HCT116 (cell line): ENCODE data around the gene CNTNAP5. TPM values are rescaled to one million over a fixed set of nuclear protein-coding genes. Genes with fewer than 3 reads are reported as not detected.

ENCODE experiments used
- ATAC-seq: fragments of 200-7000 bp; cut with Tn5 transposase; 2 replicates; pipeline ENCODE4 v1.9.1; 2020; ENCODE audit warnings: mild to moderate bottlenecking, moderate library complexity
- BruUV-seq: library from RNA; stranded (reverse); fragments of 400-500 nt; replicated peaks from 2 replicates; lab custom pipeline; 2021; lab: Mats Ljungman, UMichigan
- CTCF ChIA-PET: fragments of 300-600 bp; sonication (Branson Sonifier 250); formaldehyde crosslinking; loops from one replicate; lab custom pipeline; 2021; ENCODE audit warnings: antibody characterized with exemption; lab: Charles Lee
- POLR2A ChIA-PET: fragments of 300-600, 350-600 bp; sonication (Branson Sonifier 250); formaldehyde crosslinking; loops from one replicate; lab custom pipeline; 2021; ENCODE audit warnings: antibody characterized with exemption; lab: Charles Lee
- RAD21 ChIA-PET, 2 experiments: fragments of 300-600 bp; sonication (Branson Sonifier 250); formaldehyde crosslinking; loops; one replicate each; lab custom pipeline; 2023; ENCODE audit warnings: low total read pairs in 2 of 2; ENCODE audit not compliant: uncharacterized antibody in 2 of 2, unreplicated experiment in 2 of 2, low non-redundant PET in 1 of 2; lab: Charles Lee
- DNase-seq: peaks from one replicate; pipeline ENCODE4 v3.0.0-alpha.2; 2010; ENCODE audit warnings: low read depth, low spot score
- H2AFZ ChIP-seq: fragments of 200-600 bp; shearing (Covaris generic), sonication (generic); 2 replicates; pipeline ENCODE4 v1.6.1; 2017; ENCODE audit warnings: low read depth, mixed run types, mixed read lengths, antibody characterized with exemption, low read length; ENCODE audit not compliant: poor library complexity, severe bottlenecking
- H3K27ac ChIP-seq: 2 replicates; pipeline ENCODE4 v1.5.1; 2012; ENCODE audit warnings: low read depth, low read length
- H3K27me3 ChIP-seq: fragments of 200-600 bp; sonication (generic); 2 replicates; pipeline ENCODE4 v1.6.1; 2016; ENCODE audit warnings: mixed run types, low read length, mixed read lengths; ENCODE audit not compliant: insufficient read depth
- H3K36me3 ChIP-seq, 2 experiments: fragments of 200-500 bp in 1 of 2; fragments of 200-600 bp in 1 of 2; sonication (Bioruptor generic) in 1 of 2; sonication (generic) in 1 of 2; 2 replicates each; pipeline versions ENCODE4 v1.5.1 to v1.6.1; 2014 to 2016; ENCODE audit warnings: low read length in 2 of 2, inconsistent platforms in 1 of 2, mixed read lengths in 1 of 2, mixed run types in 1 of 2; ENCODE audit not compliant: insufficient read depth in 2 of 2, control insufficient read depth in 1 of 2
- H3K4me1 ChIP-seq, 2 experiments: fragments of 200-600 bp in 1 of 2; sonication (generic) in 1 of 2; 2 replicates each; pipeline versions ENCODE4 v1.5.1 to v1.6.1; 2012 to 2017; ENCODE audit warnings: low read length in 2 of 2, inconsistent platforms in 1 of 2, mild to moderate bottlenecking in 1 of 2, mixed read lengths in 1 of 2, mixed run types in 1 of 2, moderate library complexity in 1 of 2; ENCODE audit not compliant: insufficient read depth in 2 of 2, control insufficient read depth in 1 of 2
- H3K4me2 ChIP-seq: fragments of 200-600 bp; sonication (generic); 2 replicates; pipeline ENCODE4 v1.6.1; 2017; ENCODE audit warnings: mixed run types, low read length, mixed read lengths
- H3K4me3 ChIP-seq, 2 experiments: fragments of 200-600 bp in 1 of 2; sonication (generic) in 1 of 2; replicated peaks in 1 of 2; 2 replicates each; pipeline ENCODE4 v1.5.1; 2011 to 2016; ENCODE audit warnings: low read length in 2 of 2, control low read depth in 1 of 2, low read depth in 1 of 2, mild to moderate bottlenecking in 1 of 2, mixed read lengths in 1 of 2, mixed run types in 1 of 2
- H3K79me2 ChIP-seq: fragments of 200-600 bp; sonication (generic); 2 replicates; pipeline ENCODE4 v1.6.1; 2017; ENCODE audit warnings: mild to moderate bottlenecking, mixed run types, low read length, moderate library complexity, mixed read lengths; ENCODE audit not compliant: insufficient read depth
- H3K9ac ChIP-seq: fragments of 200-600 bp; sonication (generic); 2 replicates; pipeline ENCODE4 v1.6.1; 2016; ENCODE audit warnings: low read length, mixed read lengths
- H3K9me2 ChIP-seq: fragments of 200-600 bp; sonication (generic), shearing (Covaris generic); 2 replicates; pipeline ENCODE4 v1.6.1; 2017; ENCODE audit warnings: mixed run types, mild to moderate bottlenecking, moderate library complexity; ENCODE audit not compliant: insufficient read depth
- H3K9me3 ChIP-seq, 2 experiments: fragments of 200-500 bp in 1 of 2; fragments of 200-600 bp in 1 of 2; sonication (Bioruptor generic) in 1 of 2; sonication (generic) in 1 of 2; 2 replicates each; pipeline ENCODE4 v1.6.1; 2014 to 2017; ENCODE audit warnings: low read length in 2 of 2, mixed read lengths in 2 of 2, inconsistent platforms in 1 of 2, low read depth in 1 of 2, mild to moderate bottlenecking in 1 of 2, mixed run types in 1 of 2, moderate library complexity in 1 of 2; ENCODE audit not compliant: control insufficient read depth in 1 of 2, insufficient read depth in 1 of 2
- H4K20me1 ChIP-seq: fragments of 200-600 bp; sonication (generic), shearing (Covaris generic); 2 replicates; pipeline ENCODE4 v1.6.1; 2017; ENCODE audit warnings: mixed run types, mild to moderate bottlenecking, moderate library complexity; ENCODE audit not compliant: insufficient read depth
- ATF3 ChIP-seq: IDR thresholded peaks from 2 replicates; pipeline ENCODE4 v1.6.1; 2012
- CBX3 ChIP-seq: IDR thresholded peaks from 2 replicates; pipeline ENCODE4 v1.6.1; 2012; ENCODE audit warnings: low read depth
- CTCF ChIP-seq, 3 experiments: fragments of 200-600 bp in 1 of 3; sonication (generic) in 1 of 3; IDR thresholded peaks in 2 of 3; conservative IDR thresholded peaks in 1 of 3; 2 replicates each; pipeline ENCODE4 v1.5.1; 2012 to 2017; ENCODE audit warnings: low read depth in 2 of 3, low read length in 2 of 3, antibody characterized with exemption in 1 of 3, borderline replicate concordance in 1 of 3, control low read depth in 1 of 3, mild to moderate bottlenecking in 1 of 3, mixed read lengths in 1 of 3, mixed run types in 1 of 3, moderate library complexity in 1 of 3; ENCODE audit not compliant: insufficient read depth in 1 of 3
- ELF1 ChIP-seq: IDR thresholded peaks from 2 replicates; pipeline ENCODE4 v1.6.1; 2012; ENCODE audit warnings: low read depth, borderline replicate concordance
- EZH2 ChIP-seq: fragments of 200-600 bp; sonication (generic); IDR thresholded peaks from 2 replicates; pipeline ENCODE4 v1.6.1; 2017; ENCODE audit warnings: antibody characterized with exemption, mixed run types
- EZH2phosphoT487 ChIP-seq: fragments of 200-600 bp; IDR thresholded peaks from 2 replicates; pipeline ENCODE4 v1.6.1; 2018; ENCODE audit warnings: antibody characterized with exemption, borderline replicate concordance
- FOSL1 ChIP-seq: IDR thresholded peaks from 2 replicates; pipeline ENCODE4 v1.6.1; 2012; ENCODE audit warnings: low read depth
- SP1 ChIP-seq: IDR thresholded peaks from 2 replicates; pipeline ENCODE4 v1.6.1; 2012; ENCODE audit warnings: low read depth
- SRF ChIP-seq: IDR thresholded peaks from 2 replicates; pipeline ENCODE4 v1.6.1; 2012; ENCODE audit warnings: low read depth
- ZNF274 ChIP-seq: fragments of 200-500 bp; sonication (Bioruptor generic); IDR thresholded peaks from 2 replicates; pipeline ENCODE4 v1.6.1; 2014; ENCODE audit warnings: mild to moderate bottlenecking, low read depth, low read length, inconsistent platforms
- intact Hi-C: fragments of 100-400 bp; cut with micrococcal nuclease; formaldehyde crosslinking; loops from 2 replicates; pipeline ENCODE4 v1.10.0; 2022
- total RNA-seq: library from RNA; stranded (reverse); gene quantifications from one replicate; pipeline ENCODE4 v1.2.1, GENCODE V29; 2021; ENCODE audit not compliant: unreplicated experiment
- TF ChIP-seq, protein P1 (sequence below): IDR thresholded peaks from 2 replicates; pipeline ENCODE4 v1.6.1; 2011; ENCODE audit warnings: mild to moderate bottlenecking, low read length, moderate library complexity; ENCODE audit not compliant: insufficient replicate concordance; ENCODE audit errors: extremely low read depth
- TF ChIP-seq, protein P2 (sequence below): IDR thresholded peaks from 2 replicates; pipeline ENCODE4 v1.6.1; 2012
- TF ChIP-seq, protein P3 (sequence below): IDR thresholded peaks from 2 replicates; pipeline ENCODE4 v1.6.1; 2012; ENCODE audit warnings: low read depth

Gene CNTNAP5
- total RNA-seq, 1 experiment from 2014 or later: not detected

DNA sequence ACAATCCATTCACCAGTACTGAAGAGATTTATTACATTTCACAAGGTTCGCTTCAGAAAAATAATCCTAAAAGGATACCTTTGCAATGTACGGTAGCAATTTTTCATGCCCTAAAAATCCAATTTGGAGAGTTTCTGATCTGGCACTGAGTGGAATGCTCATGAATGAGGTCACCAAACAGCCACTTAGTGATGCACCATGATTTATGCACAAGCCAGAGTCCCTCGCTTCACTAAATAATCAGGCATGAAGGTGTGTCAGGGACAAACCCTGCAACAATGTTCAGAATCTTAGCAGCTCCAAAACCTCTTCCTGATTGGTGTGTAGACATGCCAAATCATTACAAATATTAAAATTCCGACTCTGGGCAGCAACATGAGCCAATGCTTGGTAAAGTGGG is 221.1 kb downstream of the CNTNAP5 start:
- RAD21 ChIA-PET: no interaction called here
- Histone ChIP-seq H3K27ac (no peak overlapping the region), H3K79me2 (no peaks in the 10 kb centered on the region), H3K9me3 (peaks cover 10 to 23% of the 10 kb centered on the region in 2 experiments; a peak in 2 of 4 replicates), H3K9me2 (no peaks in the 10 kb centered on the region), H3K4me3 (no peak overlapping the region), H3K4me1 (no peaks in the 10 kb centered on the region), H4K20me1 (no peaks in the 10 kb centered on the region), H3K36me3 (no peaks in the 10 kb centered on the region), H3K27me3 (no peaks in the 10 kb centered on the region), H3K4me2 (no peak overlapping the region), H2AFZ (no peak overlapping the region), H3K9ac (no peak overlapping the region)
- no TSS peak for BruUV-seq
- DNase-seq (no peak), ATAC-seq (no peak)
- POLR2A ChIA-PET: no interaction called here
- TF ChIP-seq FOSL1 (no peak), CBX3 (no peak), CTCF (IDR thresholded peaks at IDR 0.05 in 2 of 3, conservative IDR thresholded peaks at IDR 0.05 in 1 of 3; ENCODE audit: borderline replicate concordance in 1 of 3, insufficient read depth in 1 of 3, low read depth in 2 of 3, low read length in 2 of 3) (no peak), EZH2 (no peak), ZNF274 (no peak), ELF1 (no peak), SRF (no peak), SP1 (no peak), EZH2phosphoT487 (no peak), ATF3 (no peak)
- TF ChIP-seq, protein P1, sequence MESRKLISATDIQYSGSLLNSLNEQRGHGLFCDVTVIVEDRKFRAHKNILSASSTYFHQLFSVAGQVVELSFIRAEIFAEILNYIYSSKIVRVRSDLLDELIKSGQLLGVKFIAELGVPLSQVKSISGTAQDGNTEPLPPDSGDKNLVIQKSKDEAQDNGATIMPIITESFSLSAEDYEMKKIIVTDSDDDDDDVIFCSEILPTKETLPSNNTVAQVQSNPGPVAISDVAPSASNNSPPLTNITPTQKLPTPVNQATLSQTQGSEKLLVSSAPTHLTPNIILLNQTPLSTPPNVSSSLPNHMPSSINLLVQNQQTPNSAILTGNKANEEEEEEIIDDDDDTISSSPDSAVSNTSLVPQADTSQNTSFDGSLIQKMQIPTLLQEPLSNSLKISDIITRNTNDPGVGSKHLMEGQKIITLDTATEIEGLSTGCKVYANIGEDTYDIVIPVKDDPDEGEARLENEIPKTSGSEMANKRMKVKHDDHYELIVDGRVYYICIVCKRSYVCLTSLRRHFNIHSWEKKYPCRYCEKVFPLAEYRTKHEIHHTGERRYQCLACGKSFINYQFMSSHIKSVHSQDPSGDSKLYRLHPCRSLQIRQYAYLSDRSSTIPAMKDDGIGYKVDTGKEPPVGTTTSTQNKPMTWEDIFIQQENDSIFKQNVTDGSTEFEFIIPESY: no peak
- TF ChIP-seq, protein P2, sequence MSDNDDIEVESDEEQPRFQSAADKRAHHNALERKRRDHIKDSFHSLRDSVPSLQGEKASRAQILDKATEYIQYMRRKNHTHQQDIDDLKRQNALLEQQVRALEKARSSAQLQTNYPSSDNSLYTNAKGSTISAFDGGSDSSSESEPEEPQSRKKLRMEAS: no peak
- TF ChIP-seq, protein P3, sequence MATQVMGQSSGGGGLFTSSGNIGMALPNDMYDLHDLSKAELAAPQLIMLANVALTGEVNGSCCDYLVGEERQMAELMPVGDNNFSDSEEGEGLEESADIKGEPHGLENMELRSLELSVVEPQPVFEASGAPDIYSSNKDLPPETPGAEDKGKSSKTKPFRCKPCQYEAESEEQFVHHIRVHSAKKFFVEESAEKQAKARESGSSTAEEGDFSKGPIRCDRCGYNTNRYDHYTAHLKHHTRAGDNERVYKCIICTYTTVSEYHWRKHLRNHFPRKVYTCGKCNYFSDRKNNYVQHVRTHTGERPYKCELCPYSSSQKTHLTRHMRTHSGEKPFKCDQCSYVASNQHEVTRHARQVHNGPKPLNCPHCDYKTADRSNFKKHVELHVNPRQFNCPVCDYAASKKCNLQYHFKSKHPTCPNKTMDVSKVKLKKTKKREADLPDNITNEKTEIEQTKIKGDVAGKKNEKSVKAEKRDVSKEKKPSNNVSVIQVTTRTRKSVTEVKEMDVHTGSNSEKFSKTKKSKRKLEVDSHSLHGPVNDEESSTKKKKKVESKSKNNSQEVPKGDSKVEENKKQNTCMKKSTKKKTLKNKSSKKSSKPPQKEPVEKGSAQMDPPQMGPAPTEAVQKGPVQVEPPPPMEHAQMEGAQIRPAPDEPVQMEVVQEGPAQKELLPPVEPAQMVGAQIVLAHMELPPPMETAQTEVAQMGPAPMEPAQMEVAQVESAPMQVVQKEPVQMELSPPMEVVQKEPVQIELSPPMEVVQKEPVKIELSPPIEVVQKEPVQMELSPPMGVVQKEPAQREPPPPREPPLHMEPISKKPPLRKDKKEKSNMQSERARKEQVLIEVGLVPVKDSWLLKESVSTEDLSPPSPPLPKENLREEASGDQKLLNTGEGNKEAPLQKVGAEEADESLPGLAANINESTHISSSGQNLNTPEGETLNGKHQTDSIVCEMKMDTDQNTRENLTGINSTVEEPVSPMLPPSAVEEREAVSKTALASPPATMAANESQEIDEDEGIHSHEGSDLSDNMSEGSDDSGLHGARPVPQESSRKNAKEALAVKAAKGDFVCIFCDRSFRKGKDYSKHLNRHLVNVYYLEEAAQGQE: no peak
- CTCF ChIA-PET: no interaction called here
- intact Hi-C loops: no loop called here
